Stimulated activated CD8-positive, alpha-beta memory T cell treated with anti-CD3 and anti-CD28 coated beads, Interleukin-7, amount 100 ng/mL, for 24 hours (primary cell): ENCODE measurements around the gene MAP2K5.

Source experiments
- DNase-seq: peaks from one replicate; pipeline ENCODE4 v3.0.0-alpha.2; 2020; ENCODE audit warnings: low read depth

The MAP2K5 gene

GRCh38 chr15:67758619-67759300 is 216.3 kb downstream of the MAP2K5 start:
- no peak for DNase-seq

- DNase-seq: no peak
Measured at GRCh38 chr15:67760901-67761300, 218.4 kb downstream of the MAP2K5 start.

- no peak for DNase-seq
Measured at GRCh38 chr15:67761343-67761742, 218.8 kb downstream of the MAP2K5 start.

GRCh38 chr15:67762610-67763368 is 220.3 kb downstream of the MAP2K5 start:
- DNase-seq: no peak

GRCh38 chr15:67765701-67766100 is 223.2 kb downstream of the MAP2K5 start:
- DNase-seq: no peak

- DNase-seq: no peak
Measured at GRCh38 chr15:67766968-67767367, 224.5 kb downstream of the MAP2K5 start.

- DNase-seq: no peak
Measured at GRCh38 chr15:67768313-67768977, 225.9 kb downstream of the MAP2K5 start.

- no peak for DNase-seq
Measured at GRCh38 chr15:67769497-67770357, 227.2 kb downstream of the MAP2K5 start.

- no peak for DNase-seq
Measured at GRCh38 chr15:67770358-67770628, 227.8 kb downstream of the MAP2K5 start.

- DNase-seq: no peak
Measured at GRCh38 chr15:67771189-67771800, 228.8 kb downstream of the MAP2K5 start.

GRCh38 chr15:67774626-67775025 is 232.1 kb downstream of the MAP2K5 start:
- DNase-seq: no peak

- no peak for DNase-seq
Measured at GRCh38 chr15:67775250-67775649, 232.7 kb downstream of the MAP2K5 start.

GRCh38 chr15:67775998-67776397 is 233.5 kb downstream of the MAP2K5 start:
- no peak for DNase-seq

- DNase-seq: no peak
Measured at GRCh38 chr15:67776600-67776999, 234.1 kb downstream of the MAP2K5 start.

GRCh38 chr15:67777071-67777470 is 234.6 kb downstream of the MAP2K5 start:
- DNase-seq: no peak

- no peak for DNase-seq
Measured at GRCh38 chr15:67777773-67778172, 235.3 kb downstream of the MAP2K5 start.

GRCh38 chr15:67778968-67779548 is 236.6 kb downstream of the MAP2K5 start:
- DNase-seq: no peak

- DNase-seq: no peak
Measured at GRCh38 chr15:67779549-67780111, 237.1 kb downstream of the MAP2K5 start.

- no peak for DNase-seq
Measured at GRCh38 chr15:67781061-67781460, 238.6 kb downstream of the MAP2K5 start.

- DNase-seq: no peak
Measured at GRCh38 chr15:67781907-67782690, 239.6 kb downstream of the MAP2K5 start.

- DNase-seq: no peak
Measured at GRCh38 chr15:67782691-67782991, 240.1 kb downstream of the MAP2K5 start.
